GM11168 (cell line): Measurements from ENCODE around the gene RBBP5.

Experiments used
- in situ Hi-C: fragments of 300-500 bp; cut with MboI; formaldehyde crosslinking; loops from one replicate; pipeline ENCODE4 v1.12.0; 2022; ENCODE audit warnings: low sequenced_read_pairs; ENCODE audit not compliant: unreplicated experiment

RBBP5 gene

DNA sequence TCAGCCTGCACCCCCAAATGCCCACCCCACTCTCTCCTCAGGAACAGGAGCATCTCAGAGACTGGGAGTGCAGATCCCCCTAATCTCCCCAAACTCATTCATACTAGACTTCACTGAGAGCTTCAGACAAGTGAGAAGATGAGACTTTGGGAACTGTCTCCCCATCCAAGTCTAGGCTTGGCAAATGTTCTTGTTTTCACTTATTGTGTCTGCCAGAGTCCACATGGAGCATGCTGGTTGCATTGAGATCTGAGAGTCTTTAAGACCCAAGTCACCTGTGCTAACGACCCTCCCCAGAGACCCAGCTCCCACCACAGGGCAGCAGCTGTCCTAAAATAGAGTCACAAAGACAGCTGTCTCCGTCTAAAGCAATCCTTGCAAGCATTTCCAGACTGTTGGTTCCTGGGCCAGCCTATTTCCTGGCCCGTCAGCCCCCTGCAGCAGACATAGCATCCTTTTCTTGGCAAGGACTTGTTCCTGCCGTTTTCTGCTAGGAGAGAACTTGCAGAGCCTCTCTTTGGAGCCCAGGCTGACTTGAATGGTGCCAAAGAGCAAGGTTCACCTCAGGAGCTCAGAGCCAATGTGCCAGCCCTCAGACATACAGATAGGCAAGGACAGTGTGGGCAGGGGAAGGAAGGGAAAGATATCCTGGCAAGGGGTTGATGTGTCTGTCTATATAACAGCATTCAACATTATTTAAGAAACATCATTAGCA lies 80.6 kb downstream of the RBBP5 start:
- in situ Hi-C loops = no loop called here

DNA sequence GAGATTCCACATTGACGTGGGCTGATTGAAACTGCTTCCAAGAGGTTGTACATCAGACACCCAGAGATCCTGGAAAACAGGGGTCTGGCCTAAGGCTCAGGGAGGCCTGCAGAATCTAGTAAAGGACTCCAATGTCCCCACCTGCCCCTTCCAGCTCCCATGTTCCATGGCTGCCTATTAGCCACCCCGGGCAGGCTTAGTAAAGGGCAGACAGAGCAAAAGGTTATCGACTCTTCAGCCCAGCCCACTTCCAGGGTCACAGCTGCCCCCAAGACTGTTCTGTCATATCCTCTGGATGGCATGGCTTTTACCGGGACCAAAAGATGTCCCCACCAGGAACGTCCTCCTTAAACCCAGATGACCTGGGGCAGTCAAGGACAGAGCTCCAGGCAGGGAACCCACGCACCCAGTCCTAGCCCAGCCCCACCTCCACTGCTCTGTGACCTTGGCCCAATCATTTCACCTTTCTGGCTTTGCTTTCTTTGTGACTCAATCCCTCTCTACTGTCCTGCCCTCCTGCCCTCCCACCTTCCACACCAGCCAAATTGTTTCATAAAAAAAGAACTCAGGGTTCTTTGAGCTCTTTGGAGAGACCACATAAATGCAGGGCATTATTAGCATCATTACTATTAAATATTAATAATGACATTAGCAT lies 83.5 kb downstream of the RBBP5 start:
- in situ Hi-C loops = no loop called here

DNA sequence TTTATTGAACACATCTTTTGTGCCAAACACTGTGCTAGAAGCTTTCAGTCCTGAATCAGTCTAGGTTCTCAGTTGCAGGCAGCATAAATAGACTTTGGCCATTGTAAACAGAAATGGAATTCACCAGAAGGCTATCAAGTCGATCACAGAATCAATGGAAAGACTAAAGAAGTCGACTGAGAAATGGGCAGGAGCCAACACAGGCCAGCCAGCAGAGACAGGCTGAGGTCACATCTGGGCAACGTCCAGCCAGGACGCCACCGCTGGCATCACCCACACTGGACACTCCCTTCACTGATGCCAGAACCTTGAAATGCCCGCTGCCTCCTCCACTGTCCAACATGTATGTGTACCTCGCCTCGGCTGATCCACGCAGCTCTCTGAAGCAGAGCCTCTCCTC lies 84.2 kb downstream of the RBBP5 start:
- in situ Hi-C loops = no loop called here
